SU-DHL-6 (cell line): ENCODE measurements around the gene DCTN2.

Experiments
- EZH2phosphoT487 ChIP-seq: fragments of 200-600 bp; sonication (generic), shearing (Covaris generic); conservative IDR thresholded peaks from 2 replicates; pipeline ENCODE4 v1.6.1; 2018; ENCODE audit warnings: mild to moderate bottlenecking, antibody characterized with exemption, low read length, moderate library complexity, mixed read lengths
- TF ChIP-seq, protein P1 (sequence below): fragments of 200-600 bp; sonication (generic); IDR thresholded peaks from one replicate; pipeline ENCODE4 v1.5.1; 2017; ENCODE audit warnings: antibody characterized with exemption, mild to moderate bottlenecking, low read length, moderate library complexity; ENCODE audit not compliant: insufficient read depth, poor library complexity, severe bottlenecking

DNA sequence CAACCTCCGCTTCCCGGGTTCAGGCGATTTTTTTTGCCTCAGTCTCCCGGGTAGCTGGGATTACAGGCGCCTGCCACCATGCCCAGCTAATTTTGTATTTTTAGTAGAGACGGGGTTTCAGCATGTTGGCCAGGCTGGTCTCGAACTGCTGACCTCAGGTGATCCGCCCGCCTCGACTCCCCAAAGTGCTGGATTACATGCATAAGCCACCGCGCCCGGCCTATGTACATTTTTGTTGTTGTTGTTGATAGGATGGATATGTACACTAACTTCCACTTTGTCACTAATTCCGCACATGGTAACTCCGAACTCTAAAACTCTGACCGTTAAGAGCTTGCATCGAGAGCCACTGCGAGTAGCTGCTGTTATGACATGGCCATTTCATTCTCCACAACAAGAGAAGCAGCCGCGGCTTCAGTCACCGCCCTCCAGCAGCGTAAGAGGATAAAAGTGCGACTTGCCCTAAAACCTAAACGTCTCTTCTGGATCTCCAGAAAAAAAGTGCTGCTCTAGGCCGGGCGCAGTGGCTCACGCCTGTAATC, 59.9 kb downstream of the DCTN2 start:
- TF ChIP-seq, protein P1, sequence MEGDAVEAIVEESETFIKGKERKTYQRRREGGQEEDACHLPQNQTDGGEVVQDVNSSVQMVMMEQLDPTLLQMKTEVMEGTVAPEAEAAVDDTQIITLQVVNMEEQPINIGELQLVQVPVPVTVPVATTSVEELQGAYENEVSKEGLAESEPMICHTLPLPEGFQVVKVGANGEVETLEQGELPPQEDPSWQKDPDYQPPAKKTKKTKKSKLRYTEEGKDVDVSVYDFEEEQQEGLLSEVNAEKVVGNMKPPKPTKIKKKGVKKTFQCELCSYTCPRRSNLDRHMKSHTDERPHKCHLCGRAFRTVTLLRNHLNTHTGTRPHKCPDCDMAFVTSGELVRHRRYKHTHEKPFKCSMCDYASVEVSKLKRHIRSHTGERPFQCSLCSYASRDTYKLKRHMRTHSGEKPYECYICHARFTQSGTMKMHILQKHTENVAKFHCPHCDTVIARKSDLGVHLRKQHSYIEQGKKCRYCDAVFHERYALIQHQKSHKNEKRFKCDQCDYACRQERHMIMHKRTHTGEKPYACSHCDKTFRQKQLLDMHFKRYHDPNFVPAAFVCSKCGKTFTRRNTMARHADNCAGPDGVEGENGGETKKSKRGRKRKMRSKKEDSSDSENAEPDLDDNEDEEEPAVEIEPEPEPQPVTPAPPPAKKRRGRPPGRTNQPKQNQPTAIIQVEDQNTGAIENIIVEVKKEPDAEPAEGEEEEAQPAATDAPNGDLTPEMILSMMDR, result no peak
- no peak for TF ChIP-seq EZH2phosphoT487
